Astrocyte of the cerebellum (primary cell): ENCODE results near the gene KCND2.
"Not testable (repeated sequence)": the region's sequence is repeated elsewhere in the genome, so short reads cannot be mapped to it uniquely, and the experiment has no call there.

Source experiments
- DNase-seq: peaks from one replicate; pipeline ENCODE4 v3.0.0-alpha.2; 2011; ENCODE audit warnings: low read depth
- H3K4me3 ChIP-seq: 2 replicates; pipeline ENCODE4 v1.5.1; 2011; ENCODE audit warnings: mild to moderate bottlenecking, low read depth, low read length, moderate library complexity
- CTCF ChIP-seq: IDR thresholded peaks from 2 replicates; pipeline ENCODE4 v1.5.1; 2012; ENCODE audit warnings: low read length, low read depth, moderate library complexity, mild to moderate bottlenecking; ENCODE audit errors: missing control alignments
- in situ Hi-C: cut with HindIII; loops from 2 replicates; pipeline ENCODE4 v1.10.0; 2017; ENCODE audit warnings: low sequenced_read_pairs

Gene KCND2

GRCh38 chr7:120272701-120273475 lies at the start of gene KCND2:
TSS of gene KCND2 (plus strand) at chr7:120273175.
- no peak for DNase-seq
- no peak for TF ChIP-seq CTCF
- H3K4me3 ChIP-seq: peak within 1 kb of the TSS; percentile 64
- in situ Hi-C loops: loop anchor here (10.0 kb wide), 1 partner anchor 318 kb away; no protein-coding TSS in a partner anchor

GRCh38 chr7:120226188-120226587 lies 46.8 kb upstream of the KCND2 start:
- H3K4me3 ChIP-seq: no peak overlapping the region
- in situ Hi-C loops: no loop called here
- no peak for DNase-seq
- no peak for TF ChIP-seq CTCF

GRCh38 chr7:120227255-120227654 lies 45.7 kb upstream of the KCND2 start:
- in situ Hi-C loops: no loop called here
- DNase-seq: no peak
- no peak overlapping the region for H3K4me3 ChIP-seq
- no peak for TF ChIP-seq CTCF

GRCh38 chr7:120229084-120229483 lies 43.9 kb upstream of the KCND2 start:
- no peak for TF ChIP-seq CTCF
- in situ Hi-C loops: no loop called here
- no peak for DNase-seq
- no peak overlapping the region for H3K4me3 ChIP-seq

- H3K4me3 ChIP-seq: no peak overlapping the region
- in situ Hi-C loops: no loop called here
- no peak for TF ChIP-seq CTCF
- DNase-seq: no peak
These were observed 39.6 kb upstream of the KCND2 start for GRCh38 chr7:120233338-120233737.

- DNase-seq, H3K4me3 ChIP-seq, in situ Hi-C loops: not testable (repeated sequence)
These were observed 32.6 kb upstream of the KCND2 start for GRCh38 chr7:120240350-120240749.

- no peak for TF ChIP-seq CTCF
- H3K4me3 ChIP-seq: no peak overlapping the region
- in situ Hi-C loops: no loop called here
- no peak for DNase-seq
These were observed 31.0 kb upstream of the KCND2 start for GRCh38 chr7:120241973-120242372.
